HG03196 (cell line): ENCODE measurements around the gene SNX2.

Experiments used
- ATAC-seq: cut with Tn5 transposase; IDR thresholded peaks from one replicate; pipeline ENCODE4 v1.9.1; 2021; ENCODE audit not compliant: unreplicated experiment

The SNX2 gene

GRCh38 chr5:122772446-122772845 lies 2.4 kb upstream of the SNX2 start:
- ATAC-seq, result no peak

DNA sequence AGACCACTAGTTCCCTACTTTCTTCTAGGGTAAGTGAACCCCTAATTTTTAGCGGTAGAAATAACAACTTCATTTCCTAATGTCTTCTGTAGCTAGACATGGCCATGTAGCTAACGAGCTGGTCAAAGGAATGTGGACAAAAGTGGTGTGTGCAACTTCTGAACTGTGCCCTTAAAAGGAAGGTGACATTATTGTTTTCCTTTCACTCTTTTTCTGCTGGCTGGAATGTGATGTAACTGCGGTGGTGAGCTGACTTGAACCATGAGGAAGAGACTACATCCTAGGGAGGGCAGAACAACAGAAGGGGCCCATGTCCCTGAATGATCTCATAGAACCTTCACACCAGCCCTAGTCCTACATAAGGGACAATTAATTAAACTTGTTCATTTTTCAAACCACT lies 1.3 kb upstream of the SNX2 start:
- ATAC-seq, result no peak

- ATAC-seq, result peak; percentile 21
Measured at GRCh38 chr5:122774519-122774860, 390 bp upstream of the SNX2 start.

DNA sequence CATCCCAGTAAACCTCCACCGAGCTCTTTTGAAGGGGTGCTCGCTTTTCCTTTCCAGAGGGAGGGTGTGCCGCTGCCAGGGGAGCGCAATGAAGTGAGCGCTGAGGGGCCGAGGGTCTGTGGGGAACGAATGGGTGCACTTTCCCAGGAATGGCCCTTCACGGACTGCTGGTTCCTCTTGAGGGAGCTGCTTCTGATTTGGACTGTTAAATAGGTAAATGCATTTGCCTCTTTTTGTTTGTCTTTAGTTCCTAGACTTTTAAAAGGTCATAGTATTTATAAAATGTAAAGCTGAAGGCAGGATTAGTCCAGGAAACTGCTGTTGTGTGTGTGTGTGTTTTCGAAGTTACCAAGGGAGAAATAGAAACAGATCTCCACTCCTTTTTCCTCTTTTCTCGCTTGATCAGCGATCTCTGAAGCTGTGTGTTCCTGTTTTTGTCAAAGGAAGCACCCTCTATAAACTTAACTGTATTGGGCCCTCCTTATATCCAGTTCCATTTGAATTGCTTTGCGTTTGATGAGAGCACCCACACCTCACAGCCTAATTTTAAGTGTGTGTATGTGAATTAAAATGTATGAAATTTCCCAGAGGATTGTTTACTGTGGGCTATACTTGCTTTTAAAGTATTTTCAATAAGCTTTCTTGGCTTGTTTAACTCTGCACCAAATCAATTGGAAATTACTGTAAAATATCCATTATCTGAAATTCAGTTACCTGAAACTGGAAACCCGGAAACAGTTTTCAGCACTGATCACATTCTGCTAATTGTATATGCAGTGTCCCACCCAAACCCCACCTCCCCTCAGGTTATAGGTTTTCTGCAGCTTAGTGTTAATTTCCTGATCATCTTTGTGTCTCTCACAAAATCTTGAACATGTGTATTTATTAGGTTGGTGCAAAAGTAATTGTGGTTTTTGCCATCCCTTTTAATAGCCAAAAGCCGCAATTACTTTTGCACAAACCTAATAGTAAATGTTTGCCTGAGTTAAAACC lies 966 bp downstream of the SNX2 start:
- ATAC-seq, result peak; percentile 4

- no peak for ATAC-seq
Measured at GRCh38 chr5:122778157-122778556, 3.3 kb downstream of the SNX2 start.

- ATAC-seq, result no peak
Measured at GRCh38 chr5:122779451-122779850, 4.6 kb downstream of the SNX2 start.

GRCh38 chr5:122780296-122780695 lies 5.4 kb downstream of the SNX2 start:
- no peak for ATAC-seq

GRCh38 chr5:122781465-122781864 lies 6.6 kb downstream of the SNX2 start:
- ATAC-seq, result no peak

- no peak for ATAC-seq
Measured at GRCh38 chr5:122785294-122785693, 10.4 kb downstream of the SNX2 start.

DNA sequence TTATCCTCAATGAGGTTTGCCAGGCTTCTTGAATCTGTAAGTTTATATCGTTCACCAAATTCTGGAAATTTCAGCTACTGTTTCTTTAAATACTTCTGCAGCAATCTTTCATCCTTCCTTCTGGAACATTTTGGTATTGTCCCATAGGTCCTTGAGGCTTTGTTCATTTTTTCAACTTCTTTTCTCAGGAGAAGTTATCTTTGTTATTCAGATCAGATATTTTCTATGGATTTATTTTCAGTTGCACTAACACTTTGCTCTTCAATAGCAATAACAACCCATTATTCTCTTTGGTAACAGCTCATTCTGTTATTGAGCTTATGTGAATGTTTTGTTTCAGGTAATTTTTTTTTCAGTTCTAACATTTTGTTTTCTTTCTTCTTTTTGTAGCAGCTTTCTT lies 13.5 kb downstream of the SNX2 start:
- no peak for ATAC-seq

GRCh38 chr5:122788996-122789395 lies 14.1 kb downstream of the SNX2 start:
- ATAC-seq, result no peak

DNA sequence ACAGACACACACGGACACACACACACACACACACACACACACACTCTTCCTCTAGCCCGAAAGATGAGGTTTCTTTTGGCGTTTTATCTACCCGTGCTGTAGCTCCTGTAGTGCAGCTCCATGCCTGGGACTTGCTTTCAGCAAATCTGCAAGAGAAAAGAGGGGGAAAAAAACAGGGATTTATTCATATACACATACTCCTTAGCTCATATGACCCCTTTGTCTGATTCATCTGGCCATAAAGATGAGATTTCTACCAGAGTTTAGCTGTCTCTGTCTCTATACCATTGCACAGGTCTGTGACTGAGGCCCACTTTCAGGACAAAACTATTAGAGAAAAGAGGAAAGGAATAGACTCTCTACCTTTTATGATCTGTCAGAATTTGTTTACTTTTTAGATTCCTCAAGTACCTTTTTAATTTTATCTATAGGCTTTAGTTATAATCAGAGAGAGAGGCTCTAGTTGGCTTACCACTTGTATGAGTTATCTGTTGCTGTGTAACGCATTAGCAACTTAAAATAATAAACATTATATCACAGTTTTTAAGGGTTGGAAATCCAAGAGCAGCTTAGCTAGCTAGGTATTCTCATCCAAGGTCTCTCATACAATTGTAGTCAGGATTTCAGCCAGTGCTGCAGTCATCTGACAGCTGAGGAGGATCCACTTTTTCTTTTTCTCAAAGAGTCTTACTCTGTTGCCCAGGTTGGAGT lies 14.7 kb downstream of the SNX2 start:
- ATAC-seq, result no peak

- no peak for ATAC-seq
Measured at GRCh38 chr5:122790354-122791103, 15.6 kb downstream of the SNX2 start.

GRCh38 chr5:122805481-122805880 lies 30.6 kb downstream of the SNX2 start:
- no peak for ATAC-seq

DNA sequence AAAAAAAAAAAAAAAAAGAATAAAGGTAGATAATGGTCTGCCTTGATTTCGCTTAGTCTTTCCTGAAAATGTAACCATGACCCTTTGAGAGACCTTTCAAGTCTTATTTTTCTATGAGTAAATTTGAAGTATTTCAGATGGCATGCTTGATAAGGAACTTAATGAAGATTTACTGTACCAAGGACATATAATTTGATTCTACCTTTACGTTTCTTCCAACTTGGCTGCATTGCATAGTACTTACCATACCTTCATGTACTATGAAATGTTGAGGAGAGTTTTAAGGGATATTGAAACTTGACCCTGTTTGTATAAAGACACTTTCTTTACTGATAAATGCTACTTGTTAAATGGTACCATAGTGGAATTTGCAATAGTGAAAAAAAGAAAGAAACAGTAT lies 35.5 kb downstream of the SNX2 start:
- ATAC-seq, result no peak

- ATAC-seq, result no peak
Measured at GRCh38 chr5:122815218-122815767, 40.4 kb downstream of the SNX2 start.

DNA sequence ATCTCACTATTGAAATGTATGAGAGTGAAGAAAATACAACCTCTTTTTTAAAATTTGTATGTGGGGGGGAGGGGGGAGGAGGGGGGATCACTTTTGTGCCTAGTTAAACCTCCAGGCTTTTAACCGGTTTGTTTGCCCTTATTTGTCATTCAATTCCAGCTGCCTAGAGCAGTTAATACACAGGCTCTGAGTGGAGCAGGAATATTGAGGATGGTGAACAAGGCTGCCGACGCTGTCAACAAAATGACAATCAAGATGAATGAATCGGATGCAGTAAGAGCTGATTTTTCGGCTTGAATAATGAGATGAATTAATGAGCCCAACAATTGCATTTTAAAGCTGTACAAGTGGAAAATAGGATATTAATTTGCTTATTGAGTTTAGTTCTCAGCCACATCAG lies 41.9 kb downstream of the SNX2 start:
- no peak for ATAC-seq

GRCh38 chr5:122831984-122832383 lies 57.1 kb downstream of the SNX2 start:
- no peak for ATAC-seq

- ATAC-seq, result no peak
Measured at GRCh38 chr5:122835681-122836080, 60.8 kb downstream of the SNX2 start.

GRCh38 chr5:122836947-122837346 lies 62.1 kb downstream of the SNX2 start:
- no peak for ATAC-seq

- no peak for ATAC-seq
Measured at GRCh38 chr5:122839731-122840130, 64.9 kb downstream of the SNX2 start.
